ENCODE data around the gene RIMBP2.

- no peak for TF ChIP-seq CTCF (IDR thresholded peaks at IDR 0.05; ENCODE audit: low read depth, low read length)
- no peak for TF ChIP-seq EZH2phosphoT487 (IDR thresholded peaks at IDR 0.05; ENCODE audit: low read depth)
These were observed 267.9 kb downstream of the RIMBP2 start for GRCh38 chr12:130448044-130448821.

All from OCI-LY3 (cell line).